Activated naive CD4-positive, alpha-beta T cell treated with anti-CD3 and anti-CD28 coated beads for 36 hours (primary cell): Measurements from ENCODE around the gene CLTC. TPM values are rescaled to one million over a fixed set of nuclear protein-coding genes. Genes with fewer than 3 reads are reported as not detected.
"Not testable (repeated sequence)": the region's sequence is repeated elsewhere in the genome, so short reads cannot be mapped to it uniquely, and the experiment has no call there.

ENCODE experiments used
- CTCF ChIA-PET: fragments of 350-600 bp; sonication (Branson Sonifier 250); formaldehyde crosslinking; loops from one replicate; lab custom pipeline; 2021; ENCODE audit warnings: antibody characterized with exemption; lab: Charles Lee
- DNase-seq: peaks from one replicate; pipeline ENCODE4 v3.0.0-alpha.2; 2020
- H3K27ac Mint-ChIP-seq: one replicate; pipeline ENCODE4 v1.8.0; 2021; ENCODE audit warnings: mild to moderate bottlenecking, mixed read lengths
- H3K27me3 Mint-ChIP-seq: one replicate; pipeline ENCODE4 v1.8.0; 2021; ENCODE audit warnings: low read depth, mixed read lengths
- H3K36me3 Mint-ChIP-seq: one replicate; pipeline ENCODE4 v1.8.0; 2021; ENCODE audit warnings: low read depth, mixed read lengths
- H3K4me1 Mint-ChIP-seq: one replicate; pipeline ENCODE4 v1.8.0; 2021; ENCODE audit warnings: low read depth, mixed read lengths
- H3K4me3 Mint-ChIP-seq: one replicate; pipeline ENCODE4 v1.8.0; 2021; ENCODE audit warnings: mild to moderate bottlenecking, moderate library complexity, mixed read lengths
- H3K9me3 Mint-ChIP-seq: one replicate; pipeline ENCODE4 v1.8.0; 2021; ENCODE audit warnings: mixed read lengths
- intact Hi-C: fragments of 100-400 bp; cut with micrococcal nuclease; formaldehyde crosslinking; loops from one replicate; pipeline ENCODE4 v1.15.1; 2023
- total RNA-seq, 2 experiments: library from RNA; stranded (reverse); gene quantifications; one replicate each; pipeline ENCODE4 v1.2.3, GENCODE V29; 2021

CLTC gene
- 100 to 1,000 TPM; 127 to 134 TPM for total RNA-seq

DNA sequence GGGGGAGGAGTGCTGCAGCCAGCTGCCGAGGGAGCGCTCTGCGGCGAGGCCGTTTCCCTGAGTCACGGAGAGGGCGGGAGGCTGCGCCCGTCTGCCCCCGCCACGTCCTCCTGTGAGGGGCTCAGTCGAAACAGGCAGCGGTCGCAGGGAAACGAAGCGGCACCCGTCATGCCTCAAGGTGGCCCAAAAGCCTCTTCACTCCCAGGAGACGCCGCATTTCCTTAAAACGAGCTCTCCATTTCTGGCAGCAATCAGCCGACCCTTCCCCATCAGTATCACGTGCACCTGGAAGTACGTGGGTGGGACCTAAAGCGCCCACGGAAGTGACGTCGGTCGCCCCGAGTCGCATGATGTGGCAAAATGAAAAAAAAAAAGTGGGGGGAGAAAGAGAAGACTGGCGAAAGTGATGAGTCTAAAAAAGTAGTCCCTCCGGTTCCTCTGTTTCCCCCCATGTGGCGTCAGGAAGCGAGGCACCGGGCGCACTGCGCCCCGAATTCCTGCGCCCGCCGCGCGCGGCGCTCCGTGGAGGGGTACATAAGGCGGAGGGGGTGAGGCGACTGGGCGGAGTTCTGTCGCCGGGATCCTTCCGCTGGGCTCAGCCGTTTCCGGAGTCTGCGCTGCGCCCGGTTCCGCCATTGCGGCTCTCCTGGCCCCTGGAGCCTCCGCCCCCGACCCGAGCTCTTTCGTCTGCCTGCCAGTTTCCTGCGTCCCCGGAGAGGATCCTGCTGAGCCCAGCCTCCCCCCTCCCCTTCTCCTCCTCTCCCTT lies at the start of gene CLTC:
CLTC (plus strand) TSS at position 598 of the 766 bp plus-strand sequence. CDS start 237 bp downstream, outside the sequence.
- intact Hi-C loops: loop anchor here (1.0 to 5.0 kb wide), 13 partner anchors 19 to 1102 kb away; partner anchors contain the start of genes DHX40, HEATR6, PRR11 and PTRH2
- Mint-ChIP-seq H3K4me1 (peaks cover 49% of the 10 kb centered on the region), H3K36me3 (peaks cover 16% of the 10 kb centered on the region), H3K4me3 (peak within 1 kb of the TSS; percentile 93), H3K9me3 (no peaks in the 10 kb centered on the region), H3K27ac (peak within 1 kb of the TSS; percentile 96), H3K27me3 (no peaks in the 10 kb centered on the region)
- CTCF ChIA-PET: interaction anchor here (1.2 to 1.5 kb wide), 4 partner anchors 12 to 308 kb away, joined by 3 to 4 read pairs (median 4); no protein-coding TSS in a partner anchor
- peak; percentile 94 for DNase-seq

DNA sequence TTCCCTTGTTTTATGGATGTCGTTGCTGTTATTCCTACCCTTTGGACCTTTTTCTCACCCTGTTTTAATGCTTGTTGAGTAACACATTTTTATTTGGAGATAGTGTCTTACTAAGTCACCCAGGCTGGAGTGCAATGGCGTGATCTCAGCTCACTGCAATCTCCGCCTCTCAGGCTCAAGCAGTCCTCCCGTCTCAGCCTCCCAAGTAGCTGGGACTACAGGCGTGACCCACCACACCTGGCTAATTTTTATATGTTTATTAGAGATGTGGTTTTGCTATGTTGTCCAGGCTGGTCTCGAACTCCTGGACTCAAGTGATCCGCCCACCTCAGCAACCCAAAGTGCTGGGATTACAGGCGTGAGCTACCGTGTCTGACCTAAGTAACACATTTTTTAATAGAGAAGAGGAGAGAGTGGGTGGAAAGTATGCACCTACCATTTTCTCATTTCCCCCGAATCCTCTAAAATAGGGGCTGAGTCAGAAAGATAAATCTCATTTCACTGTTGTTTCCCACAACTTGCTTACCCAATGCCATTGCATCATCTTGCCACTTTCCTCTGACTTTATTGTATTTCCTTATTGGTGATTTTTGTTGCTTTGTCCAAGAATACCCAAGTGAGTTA lies 47.3 kb upstream of the CLTC start:
- Mint-ChIP-seq H3K36me3 (peaks cover 10% of the 10 kb centered on the region), H3K27me3 (no peaks in the 10 kb centered on the region), H3K4me1 (peaks cover 16% of the 10 kb centered on the region), H3K27ac (peak overlapping the region; percentile 87), H3K4me3 (peak overlapping the region; percentile 24), H3K9me3 (no peaks in the 10 kb centered on the region)
- DNase-seq: peak; percentile 46
- intact Hi-C loops: no loop called here
- CTCF ChIA-PET: no interaction called here

DNA sequence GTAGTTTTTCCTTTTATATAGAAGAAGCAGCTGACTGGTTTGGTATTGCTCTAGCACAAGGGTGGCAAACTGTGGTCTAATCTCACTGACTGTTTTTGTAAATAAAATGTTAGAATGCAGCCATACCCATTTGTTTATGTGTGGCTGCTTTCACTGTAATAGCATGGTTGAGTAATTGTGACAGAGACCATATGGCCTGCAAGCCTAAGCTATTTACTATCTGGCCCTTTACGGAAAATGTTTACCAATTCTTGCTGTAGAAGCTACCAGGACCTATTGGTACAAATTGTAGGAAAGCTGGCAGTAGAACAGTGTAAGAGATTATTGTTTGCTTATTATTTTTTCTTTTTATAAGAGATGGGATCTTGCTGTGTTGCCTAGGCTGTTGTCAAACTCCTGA lies 35.5 kb upstream of the CLTC start:
- H3K27me3 Mint-ChIP-seq, H3K9me3 Mint-ChIP-seq, H3K4me3 Mint-ChIP-seq, H3K36me3 Mint-ChIP-seq, CTCF ChIA-PET, intact Hi-C loops, H3K27ac Mint-ChIP-seq, H3K4me1 Mint-ChIP-seq, DNase-seq: not testable (repeated sequence)

DNA sequence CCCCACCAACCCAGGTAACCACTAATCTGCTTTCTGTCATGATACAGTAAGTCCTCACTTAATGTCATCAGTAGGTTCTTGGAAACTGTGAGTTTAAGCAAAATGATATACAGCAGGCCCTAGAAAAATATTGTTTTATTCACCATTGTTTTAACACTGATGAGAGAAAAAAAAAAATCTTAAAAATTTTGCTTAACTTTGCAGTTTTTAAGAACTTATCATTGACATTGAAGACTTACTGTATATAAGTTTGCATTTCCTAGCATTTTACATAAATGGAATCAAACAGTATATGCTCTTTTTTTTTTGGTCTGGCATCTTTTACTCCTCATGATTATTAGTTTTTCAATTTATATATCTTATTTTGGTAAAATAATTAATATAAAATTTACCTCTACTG lies 19.5 kb upstream of the CLTC start:
- Mint-ChIP-seq H3K27ac (no peak overlapping the region), H3K4me1 (peaks cover 6% of the 10 kb centered on the region), H3K27me3 (no peaks in the 10 kb centered on the region), H3K36me3 (peaks cover 8% of the 10 kb centered on the region), H3K4me3 (no peak overlapping the region), H3K9me3 (no peaks in the 10 kb centered on the region)
- no peak for DNase-seq
- CTCF ChIA-PET: no interaction called here
- intact Hi-C loops: loop anchor here (2.0 kb wide), 1 partner anchor 19 kb away; the partner anchor contains the start of gene CLTC

DNA sequence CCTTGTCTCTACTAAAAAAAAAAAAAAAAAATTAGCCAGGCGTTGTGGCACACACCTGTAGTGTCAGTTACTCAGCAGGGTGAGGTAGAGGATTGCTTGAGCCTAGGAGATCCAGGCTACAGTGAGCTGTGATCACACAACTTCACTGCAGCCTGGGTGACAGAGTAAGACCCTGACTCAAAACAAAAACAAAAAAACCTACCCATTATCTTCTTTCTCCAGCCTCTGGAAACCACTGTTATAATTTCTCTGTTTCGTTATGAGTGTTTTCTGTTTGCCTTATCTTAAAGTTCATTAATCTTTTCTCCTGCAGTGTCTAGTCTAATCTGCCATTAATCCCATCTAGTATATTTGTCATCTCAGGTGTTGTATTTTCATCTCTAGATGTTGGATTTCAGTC lies 18.6 kb upstream of the CLTC start:
- DNase-seq: peak; percentile 26
- CTCF ChIA-PET: interaction anchor here (0.6 kb wide), 1 partner anchor 139 kb away, joined by 5 read pairs; no protein-coding TSS in a partner anchor
- peaks cover 6% of the 10 kb centered on the region for H3K4me1 Mint-ChIP-seq

DNA sequence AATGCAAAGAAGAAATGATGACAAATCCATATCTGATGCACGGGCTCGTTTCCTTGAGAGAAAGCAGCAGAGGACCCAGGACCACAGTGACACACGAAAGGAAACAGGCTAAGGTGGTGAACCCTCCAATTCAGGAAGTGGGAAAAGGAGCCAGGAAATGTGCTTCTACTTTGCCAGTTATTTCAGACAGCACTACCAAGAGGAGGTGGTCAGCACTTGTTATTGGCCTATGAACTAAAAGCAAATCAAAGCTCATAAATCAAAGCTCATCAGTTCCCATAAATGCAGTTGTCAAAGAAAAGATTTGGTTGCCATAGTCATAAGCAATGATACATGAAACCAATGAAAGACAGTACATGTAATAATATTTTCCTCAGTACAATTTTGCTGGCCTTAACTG lies 12.6 kb upstream of the CLTC start:
- Mint-ChIP-seq H3K27me3 (no peaks in the 10 kb centered on the region), H3K9me3 (no peaks in the 10 kb centered on the region), H3K4me3 (no peak overlapping the region), H3K4me1 (no peaks in the 10 kb centered on the region), H3K36me3 (peaks cover 6% of the 10 kb centered on the region), H3K27ac (no peak overlapping the region)
- CTCF ChIA-PET: interaction anchor here (0.9 to 1.8 kb wide), 6 partner anchors 12 to 85 kb away, joined by 3 to 5 read pairs (median 4); partner anchors contain the start of gene DHX40
- no peak for DNase-seq
- intact Hi-C loops: no loop called here

More for the DNA sequence above, 18.6 kb upstream of the CLTC start:
- no peaks in the 10 kb centered on the region for H3K27me3 Mint-ChIP-seq
- H3K36me3 Mint-ChIP-seq: peaks cover 11% of the 10 kb centered on the region
- intact Hi-C loops: loop anchor here (2.0 kb wide), 1 partner anchor 18 kb away; the partner anchor contains the start of gene CLTC
- H3K27ac Mint-ChIP-seq: peak overlapping the region; percentile 28
- no peak overlapping the region for H3K4me3 Mint-ChIP-seq
- no peaks in the 10 kb centered on the region for H3K9me3 Mint-ChIP-seq

DNA sequence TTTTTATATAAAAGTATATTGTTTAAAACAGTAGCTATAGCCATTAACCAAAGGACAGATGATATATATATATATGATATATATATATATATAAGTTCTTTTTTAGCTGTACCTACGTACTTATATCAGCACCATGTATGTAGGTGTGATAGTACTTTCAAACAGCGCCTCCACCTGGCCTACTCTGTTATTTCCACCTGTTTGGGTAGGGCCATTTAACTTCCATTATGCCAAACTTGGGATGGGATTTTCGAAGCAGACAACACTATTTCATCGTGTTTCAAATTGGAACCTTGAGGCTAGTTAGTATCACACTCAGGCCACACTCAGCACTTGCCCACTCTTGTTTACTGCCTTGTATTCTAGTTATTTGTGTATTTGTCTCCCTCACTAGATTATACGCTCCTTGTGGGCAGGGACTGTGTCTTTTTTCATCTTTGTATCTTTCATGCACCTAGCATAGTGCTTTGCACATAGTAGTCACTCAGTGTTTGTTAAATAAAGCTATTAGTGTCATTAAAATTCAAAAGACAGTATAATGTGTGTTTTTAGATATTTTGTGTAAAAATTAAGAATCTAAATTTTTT lies 11.8 kb upstream of the CLTC start:
- no peak overlapping the region for H3K4me3 Mint-ChIP-seq
- H3K36me3 Mint-ChIP-seq: peaks cover 6% of the 10 kb centered on the region
- CTCF ChIA-PET: interaction anchor here (0.6 to 1.8 kb wide), 5 partner anchors 11 to 86 kb away, joined by 3 to 5 read pairs (median 4); no protein-coding TSS in a partner anchor
- no peaks in the 10 kb centered on the region for H3K9me3 Mint-ChIP-seq
- peak; percentile 63 for DNase-seq
- H3K4me1 Mint-ChIP-seq: no peaks in the 10 kb centered on the region
- no peaks in the 10 kb centered on the region for H3K27me3 Mint-ChIP-seq
- H3K27ac Mint-ChIP-seq: no peak overlapping the region
- intact Hi-C loops: no loop called here

DNA sequence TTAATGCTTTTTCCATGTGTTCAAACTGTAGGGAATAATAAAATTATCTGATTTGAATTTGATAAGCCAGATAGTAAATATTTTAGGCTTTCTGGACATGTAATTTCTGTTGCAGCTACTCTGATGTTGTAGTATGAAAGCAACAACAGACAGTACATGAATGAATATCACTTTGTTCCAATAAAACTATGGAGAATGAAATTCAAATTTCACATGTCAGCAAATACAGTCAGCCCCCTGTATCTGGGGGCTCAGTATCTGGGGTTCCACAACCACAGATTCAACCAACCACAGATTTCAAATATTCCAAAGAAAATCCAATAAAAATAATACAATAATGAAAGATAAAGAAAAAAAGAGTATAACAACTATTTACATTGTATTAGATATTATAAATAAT lies 8.2 kb upstream of the CLTC start:
- DNase-seq: no peak
- H3K27ac Mint-ChIP-seq: no peak overlapping the region
- H3K4me3 Mint-ChIP-seq: no peak overlapping the region
- CTCF ChIA-PET: no interaction called here
- H3K27me3 Mint-ChIP-seq: no peaks in the 10 kb centered on the region
- intact Hi-C loops: no loop called here
- peaks cover 3% of the 10 kb centered on the region for H3K36me3 Mint-ChIP-seq
- no peaks in the 10 kb centered on the region for H3K9me3 Mint-ChIP-seq
- H3K4me1 Mint-ChIP-seq: no peaks in the 10 kb centered on the region

DNA sequence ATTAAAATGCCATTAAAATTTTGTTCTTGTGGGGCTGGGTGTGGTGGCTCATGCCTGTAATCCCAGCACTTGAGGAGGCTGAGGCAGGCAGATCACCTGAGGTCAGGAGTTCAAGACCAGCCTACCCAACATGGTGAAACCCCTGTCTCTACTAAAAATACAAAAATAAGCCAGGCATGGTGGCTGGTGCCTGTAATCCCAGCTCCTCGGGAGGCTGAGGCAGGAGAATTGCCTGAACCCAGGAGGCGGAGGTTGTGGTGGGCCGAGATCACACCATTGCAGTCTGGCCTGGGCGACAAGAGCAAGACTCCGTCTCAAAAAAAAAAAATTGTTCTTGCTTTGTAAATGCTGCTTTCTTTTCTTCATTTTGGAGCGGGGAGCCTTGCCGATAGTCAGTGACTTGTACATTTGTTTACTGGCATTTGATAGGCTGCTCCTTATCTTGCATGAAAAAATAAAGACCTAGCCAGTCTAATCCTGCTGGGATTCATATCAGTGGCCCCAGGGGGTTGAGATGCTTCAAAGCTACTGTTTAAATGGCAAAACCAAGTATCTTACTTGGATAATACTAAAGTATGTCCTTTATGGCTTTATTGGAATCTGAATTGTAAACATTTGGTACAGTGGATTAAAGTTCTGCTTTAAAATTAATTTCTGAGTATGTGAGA lies 3.3 kb upstream of the CLTC start:
- DNase-seq: no peak
- CTCF ChIA-PET: interaction anchor here (0.6 kb wide), 1 partner anchor 745 kb away, joined by 4 read pairs; no protein-coding TSS in a partner anchor
- H3K9me3 Mint-ChIP-seq: no peaks in the 10 kb centered on the region
- H3K27me3 Mint-ChIP-seq: no peaks in the 10 kb centered on the region
- H3K4me3 Mint-ChIP-seq: no peak overlapping the region
- H3K4me1 Mint-ChIP-seq: peaks cover 24% of the 10 kb centered on the region
- no peak overlapping the region for H3K27ac Mint-ChIP-seq
- intact Hi-C loops: loop anchor here (5.0 kb wide), 4 partner anchors 94 to 1099 kb away; partner anchors contain the start of gene HEATR6
- peaks cover 12% of the 10 kb centered on the region for H3K36me3 Mint-ChIP-seq

DNA sequence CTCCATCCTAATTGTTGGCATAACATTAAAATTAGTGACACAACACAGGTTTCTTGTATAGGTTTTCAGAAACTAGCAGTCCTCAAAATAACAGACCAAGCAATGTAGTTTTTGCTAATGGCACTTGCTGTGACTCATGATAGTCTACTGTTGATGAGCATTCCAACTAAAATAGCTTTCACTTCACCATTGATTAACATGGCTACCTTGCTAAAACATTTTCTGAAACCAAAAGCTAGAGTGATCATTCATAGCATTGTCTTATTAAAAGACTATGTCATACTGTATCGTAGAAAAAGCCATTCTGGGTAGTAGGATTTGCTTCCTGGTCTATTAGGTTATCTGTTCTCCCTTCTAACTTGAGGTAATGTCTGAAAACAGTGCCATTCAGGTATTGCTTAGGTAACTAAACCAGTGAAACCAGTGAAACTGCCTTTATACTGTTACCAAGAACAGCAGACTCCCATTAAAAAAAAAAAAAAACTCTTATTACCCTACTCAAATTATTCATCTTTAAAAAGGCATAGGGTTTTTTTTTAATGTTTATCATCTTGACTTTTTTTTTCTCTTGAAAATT lies 2.5 kb upstream of the CLTC start:
- no peaks in the 10 kb centered on the region for H3K27me3 Mint-ChIP-seq
- H3K4me1 Mint-ChIP-seq: peaks cover 30% of the 10 kb centered on the region
- H3K4me3 Mint-ChIP-seq: no peak overlapping the region
- intact Hi-C loops: loop anchor here (5.0 kb wide), 4 partner anchors 95 to 1100 kb away; partner anchors contain the start of gene HEATR6
- no peak for DNase-seq
- no peak overlapping the region for H3K27ac Mint-ChIP-seq
- CTCF ChIA-PET: interaction anchor here (0.6 kb wide), 2 partner anchors 745 to 1010 kb away, joined by 3 to 4 read pairs; no protein-coding TSS in a partner anchor
- H3K9me3 Mint-ChIP-seq: no peaks in the 10 kb centered on the region
- H3K36me3 Mint-ChIP-seq: peaks cover 12% of the 10 kb centered on the region

DNA sequence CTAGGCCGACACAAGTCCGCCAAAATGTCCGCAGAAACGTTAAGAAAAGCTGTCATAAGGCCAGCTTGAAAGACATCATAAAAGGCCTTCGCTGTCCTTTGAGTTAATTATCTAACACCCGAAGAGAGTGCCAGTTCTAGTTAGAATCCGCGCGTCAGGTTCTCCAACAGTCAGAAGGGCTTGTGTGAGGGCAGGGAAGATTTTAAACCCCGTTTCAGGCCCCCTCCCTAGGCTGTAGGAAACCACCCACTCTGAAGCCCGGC lies 729 bp upstream of the CLTC start:
- H3K4me3 Mint-ChIP-seq: peak overlapping the region; percentile 93
- CTCF ChIA-PET: interaction anchor here (1.2 to 1.5 kb wide), 3 partner anchors 12 to 308 kb away, joined by 3 to 4 read pairs (median 4); no protein-coding TSS in a partner anchor
- H3K9me3 Mint-ChIP-seq: no peaks in the 10 kb centered on the region
- peak overlapping the region; percentile 96 for H3K27ac Mint-ChIP-seq
- intact Hi-C loops: loop anchor here (1.0 to 5.0 kb wide), 13 partner anchors 18 to 1102 kb away; partner anchors contain the start of genes DHX40, HEATR6, PRR11 and PTRH2
- peaks cover 14% of the 10 kb centered on the region for H3K36me3 Mint-ChIP-seq
- DNase-seq: no peak
- H3K4me1 Mint-ChIP-seq: peaks cover 44% of the 10 kb centered on the region
- H3K27me3 Mint-ChIP-seq: no peaks in the 10 kb centered on the region
